ENCODE data around the gene CGNL1. TPM values are rescaled to one million over a fixed set of nuclear protein-coding genes. Genes with fewer than 3 reads are reported as not detected.

CGNL1 gene
- total RNA-seq, 3 donors from 2014 or later: 0.05 to 0.08 (median 0.05) TPM

GRCh38 chr15:57411945-57412768 is 35.9 kb downstream of the CGNL1 start:
- Mint-ChIP-seq H3K9me3 (no peaks in the 10 kb centered on the region), H3K4me1 (ENCODE audit: low read depth) (no peaks in the 10 kb centered on the region), H3K4me3 (no peak overlapping the region), H3K36me3 (ENCODE audit: insufficient read depth) (no peaks in the 10 kb centered on the region), H3K27me3 (ENCODE audit: low read depth) (peaks cover 8% of the 10 kb centered on the region)
- no peak for DNase-seq
- ATAC-seq: no peak

GRCh38 chr15:57415602-57416001 is 39.3 kb downstream of the CGNL1 start:
- ATAC-seq (no peak), DNase-seq (no peak)
- peaks cover 8% of the 10 kb centered on the region for H3K27me3 Mint-ChIP-seq (ENCODE audit: low read depth)
- H3K9me3 Mint-ChIP-seq: no peaks in the 10 kb centered on the region
- no peaks in the 10 kb centered on the region for H3K36me3 Mint-ChIP-seq (ENCODE audit: insufficient read depth)
- H3K4me3 Mint-ChIP-seq: no peak overlapping the region
- no peaks in the 10 kb centered on the region for H3K4me1 Mint-ChIP-seq (ENCODE audit: low read depth)

DNA sequence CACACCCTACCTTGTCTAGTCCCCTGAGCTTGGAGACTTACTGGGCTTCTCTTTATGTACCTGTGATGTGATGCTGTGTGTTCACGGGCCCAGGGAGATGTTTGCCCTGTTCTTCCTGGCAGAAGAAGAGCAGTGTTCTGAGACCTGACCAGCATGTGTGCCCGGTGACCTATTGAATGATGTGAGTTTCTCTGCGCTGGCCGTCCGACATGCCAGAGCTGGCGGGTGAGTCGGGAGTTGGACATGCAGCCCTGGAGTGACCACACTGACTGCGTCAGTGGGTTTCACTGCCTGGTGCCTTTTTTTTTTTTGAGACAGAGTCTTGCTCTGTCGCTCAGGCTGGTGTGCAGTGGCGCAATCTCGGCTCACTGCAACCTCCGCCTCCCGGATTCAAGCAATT is 42.3 kb downstream of the CGNL1 start:
- no peak overlapping the region for H3K4me3 Mint-ChIP-seq
- ATAC-seq (no peak), DNase-seq (no peak)
- H3K27me3 Mint-ChIP-seq (ENCODE audit: low read depth): peaks cover 12% of the 10 kb centered on the region
- H3K9me3 Mint-ChIP-seq: no peaks in the 10 kb centered on the region
- H3K4me1 Mint-ChIP-seq (ENCODE audit: low read depth): no peaks in the 10 kb centered on the region
- H3K36me3 Mint-ChIP-seq (ENCODE audit: insufficient read depth): no peaks in the 10 kb centered on the region

DNA sequence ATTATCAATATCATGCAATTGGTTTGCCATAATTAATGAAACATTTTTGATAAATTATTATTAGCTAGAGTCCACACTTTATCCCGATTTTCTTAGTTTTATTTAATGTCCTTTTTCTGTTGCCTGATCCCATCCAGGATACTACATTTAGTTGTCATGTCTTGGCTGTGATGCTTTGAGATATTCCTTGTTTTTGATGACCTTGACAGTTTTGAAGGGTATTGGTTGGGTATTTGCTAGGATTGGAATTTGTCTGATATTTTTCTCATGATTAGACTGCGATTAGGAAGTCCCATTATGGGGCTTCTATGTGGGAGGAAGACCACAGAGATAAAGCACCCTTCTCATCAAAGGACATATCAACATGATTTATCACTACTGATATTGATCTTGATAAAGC is 43.0 kb downstream of the CGNL1 start:
- DNase-seq: no peak
- no peak for ATAC-seq
- no peaks in the 10 kb centered on the region for H3K9me3 Mint-ChIP-seq

GRCh38 chr15:57421110-57421509 is 44.8 kb downstream of the CGNL1 start:
- Mint-ChIP-seq H3K9me3 (no peaks in the 10 kb centered on the region), H3K4me3 (no peak overlapping the region), H3K36me3 (ENCODE audit: insufficient read depth) (no peaks in the 10 kb centered on the region), H3K4me1 (ENCODE audit: low read depth) (no peaks in the 10 kb centered on the region), H3K27me3 (ENCODE audit: low read depth) (peaks cover 6% of the 10 kb centered on the region)
- ATAC-seq (no peak), DNase-seq (no peak)

More for the DNA sequence above, 43.0 kb downstream of the CGNL1 start:
- Mint-ChIP-seq H3K4me1 (ENCODE audit: low read depth) (no peaks in the 10 kb centered on the region), H3K36me3 (ENCODE audit: insufficient read depth) (no peaks in the 10 kb centered on the region), H3K27me3 (ENCODE audit: low read depth) (peaks cover 11% of the 10 kb centered on the region), H3K4me3 (no peak overlapping the region)

- Mint-ChIP-seq H3K4me1 (ENCODE audit: low read depth) (no peaks in the 10 kb centered on the region), H3K9me3 (no peaks in the 10 kb centered on the region), H3K4me3 (no peak overlapping the region), H3K36me3 (ENCODE audit: insufficient read depth) (no peaks in the 10 kb centered on the region), H3K27me3 (ENCODE audit: low read depth) (peaks cover 6% of the 10 kb centered on the region)
- no peak for DNase-seq
- ATAC-seq: no peak
Measured at GRCh38 chr15:57421551-57421950, 45.2 kb downstream of the CGNL1 start.

DNA sequence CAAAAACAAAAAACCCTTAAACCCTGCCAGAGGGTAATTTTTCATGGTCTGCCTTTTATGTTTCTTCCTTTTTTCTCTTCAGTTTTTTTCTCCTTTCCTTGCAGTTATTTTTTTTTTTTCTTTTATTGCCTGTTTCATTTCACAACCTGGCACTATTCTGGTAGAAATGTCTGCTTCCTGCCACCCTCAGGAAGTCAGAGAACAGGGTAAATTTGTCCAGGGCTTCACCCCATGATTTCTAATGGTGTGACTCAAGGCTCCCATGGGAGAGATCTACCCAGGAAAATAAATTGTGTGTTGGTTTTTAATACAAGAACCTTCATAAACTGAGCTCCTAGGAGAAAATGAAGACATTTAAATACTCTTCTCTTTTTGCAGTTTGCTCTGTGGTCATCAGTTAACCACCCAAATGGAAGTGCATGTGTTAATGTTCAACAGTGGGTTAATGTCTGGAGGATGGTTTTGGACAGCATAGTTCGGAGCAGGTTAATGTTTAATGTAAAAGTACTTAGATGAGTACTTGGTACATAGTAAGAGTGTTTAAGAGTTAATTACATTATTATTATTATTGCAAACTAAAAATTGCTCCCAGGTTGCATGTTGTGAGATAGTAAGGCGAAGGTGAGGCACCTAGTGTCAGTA is 45.9 kb downstream of the CGNL1 start:
- H3K36me3 Mint-ChIP-seq (ENCODE audit: insufficient read depth): no peaks in the 10 kb centered on the region
- ATAC-seq (no peak), DNase-seq (no peak)
- H3K4me3 Mint-ChIP-seq: no peak overlapping the region
- H3K9me3 Mint-ChIP-seq: no peaks in the 10 kb centered on the region
- H3K4me1 Mint-ChIP-seq (ENCODE audit: low read depth): no peaks in the 10 kb centered on the region
- peaks cover 6% of the 10 kb centered on the region for H3K27me3 Mint-ChIP-seq (ENCODE audit: low read depth)

DNA sequence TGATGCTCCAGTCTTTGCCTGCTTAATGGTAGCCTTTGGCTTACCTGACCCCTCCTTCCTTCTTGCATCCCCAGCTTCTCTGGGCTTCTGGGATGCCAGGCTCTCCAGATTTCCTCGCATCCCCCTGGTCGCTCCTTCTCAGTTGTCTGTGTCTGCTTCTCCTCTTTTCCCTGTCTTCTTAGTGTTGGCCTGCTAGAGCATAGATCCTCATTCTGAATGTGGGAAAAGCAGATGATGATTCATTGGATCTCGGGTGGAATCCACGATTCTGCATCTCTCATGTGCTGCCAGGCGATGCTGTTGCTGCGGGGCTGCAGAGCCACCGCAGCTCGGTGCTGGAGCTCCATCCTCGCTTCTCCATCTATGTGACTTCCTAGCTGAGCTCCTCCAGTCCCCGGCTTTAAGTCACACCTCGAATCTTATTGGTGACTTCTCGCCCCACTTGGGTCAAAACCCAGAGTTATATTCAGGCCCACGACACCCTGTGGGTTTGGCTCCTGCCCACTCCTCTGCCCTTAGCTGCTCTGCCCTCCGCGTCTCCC is 47.4 kb downstream of the CGNL1 start:
- Mint-ChIP-seq H3K36me3 (ENCODE audit: insufficient read depth) (no peaks in the 10 kb centered on the region), H3K4me1 (ENCODE audit: low read depth) (no peaks in the 10 kb centered on the region), H3K4me3 (no peak overlapping the region), H3K27me3 (ENCODE audit: low read depth) (peaks cover 6% of the 10 kb centered on the region), H3K9me3 (no peaks in the 10 kb centered on the region)
- DNase-seq (no peak), ATAC-seq (no peak)

GRCh38 chr15:57424628-57425405 is 48.5 kb downstream of the CGNL1 start:
- no peak for ATAC-seq

DNA sequence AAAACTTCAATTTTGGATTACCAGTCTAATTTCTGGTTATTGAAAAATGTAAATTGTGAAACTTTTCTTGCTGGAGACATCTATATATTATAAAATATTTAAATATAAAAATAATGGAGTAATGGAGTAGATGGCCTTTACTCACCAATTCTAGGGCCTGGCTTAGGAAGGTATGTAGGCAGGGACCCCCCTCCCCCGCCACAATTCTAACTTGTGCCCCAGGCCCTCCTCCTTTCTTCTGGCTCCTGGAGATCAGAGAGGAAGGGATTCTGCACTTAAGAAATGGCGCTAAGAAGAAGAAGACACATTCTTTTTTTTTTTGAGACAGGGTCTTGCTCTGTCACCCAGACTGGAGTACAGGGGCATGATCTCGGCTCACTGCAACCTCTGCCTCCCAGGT is 49.5 kb downstream of the CGNL1 start:
- DNase-seq (no peak), ATAC-seq (no peak)
- Mint-ChIP-seq H3K27me3 (ENCODE audit: low read depth) (peaks cover 6% of the 10 kb centered on the region), H3K9me3 (no peaks in the 10 kb centered on the region), H3K4me1 (ENCODE audit: low read depth) (no peaks in the 10 kb centered on the region), H3K36me3 (ENCODE audit: insufficient read depth) (no peaks in the 10 kb centered on the region), H3K4me3 (no peak overlapping the region)

More at GRCh38 chr15:57424628-57425405, 48.5 kb downstream of the CGNL1 start:
- H3K9me3 Mint-ChIP-seq: no peaks in the 10 kb centered on the region
- no peaks in the 10 kb centered on the region for H3K36me3 Mint-ChIP-seq (ENCODE audit: insufficient read depth)
- no peak for DNase-seq
- H3K27me3 Mint-ChIP-seq (ENCODE audit: low read depth): peaks cover 6% of the 10 kb centered on the region
- H3K4me1 Mint-ChIP-seq (ENCODE audit: low read depth): no peaks in the 10 kb centered on the region
- H3K4me3 Mint-ChIP-seq: no peak overlapping the region

DNA sequence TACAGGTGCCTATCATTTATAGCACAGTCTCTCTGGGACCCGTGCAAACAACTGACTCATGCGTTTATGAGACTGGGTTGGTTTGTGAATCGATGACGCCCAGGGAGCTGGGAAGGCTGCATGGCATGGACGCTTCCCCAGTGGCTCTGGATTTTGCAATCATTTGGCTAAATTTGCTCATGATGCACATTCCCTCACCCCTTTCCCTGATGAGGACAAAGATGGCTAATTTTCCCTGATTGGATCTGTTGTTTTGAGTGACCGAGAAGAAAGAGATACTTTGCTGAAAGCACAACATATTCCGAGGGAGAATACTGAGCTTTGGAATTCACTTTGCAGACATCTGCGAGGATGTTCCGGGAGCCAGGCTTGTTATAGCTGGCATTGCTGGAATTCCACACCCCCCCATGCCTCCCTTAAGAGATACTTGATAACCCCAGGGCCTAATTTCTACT is 51.1 kb downstream of the CGNL1 start:
- no peak for ATAC-seq
- H3K27me3 Mint-ChIP-seq (ENCODE audit: low read depth): peaks cover 5% of the 10 kb centered on the region
- DNase-seq: no peak
- no peak overlapping the region for H3K4me3 Mint-ChIP-seq
- no peaks in the 10 kb centered on the region for H3K4me1 Mint-ChIP-seq (ENCODE audit: low read depth)
- H3K9me3 Mint-ChIP-seq: no peaks in the 10 kb centered on the region
- no peaks in the 10 kb centered on the region for H3K36me3 Mint-ChIP-seq (ENCODE audit: insufficient read depth)

DNA sequence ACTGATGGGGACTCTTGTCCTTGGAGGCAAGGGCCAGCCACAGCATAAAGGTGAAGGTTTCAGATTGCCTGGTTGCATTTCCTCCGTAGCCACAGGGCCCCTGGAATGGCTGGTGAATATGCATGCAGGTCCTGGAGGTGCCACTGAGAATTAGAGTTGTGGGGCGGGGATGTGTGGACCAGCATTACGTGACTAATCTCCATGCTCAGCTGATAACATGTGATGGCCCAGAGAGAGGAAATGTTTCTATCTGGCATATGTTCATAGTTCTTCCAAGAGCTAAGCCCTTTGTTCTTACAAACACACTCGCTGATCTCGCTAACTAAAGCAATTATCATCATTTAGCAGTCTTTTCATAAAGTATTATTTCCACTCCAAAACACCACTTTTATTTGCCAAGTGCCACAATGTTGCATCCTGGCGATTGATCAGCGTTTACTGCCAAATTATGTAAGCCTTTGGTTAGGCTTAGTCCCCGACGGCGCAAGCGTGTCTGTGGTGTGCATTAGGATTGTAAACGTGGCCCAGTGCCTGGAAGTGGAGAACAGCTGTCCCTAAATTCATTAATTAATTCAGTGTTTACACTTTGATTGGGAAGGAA is 55.9 kb downstream of the CGNL1 start:
- Mint-ChIP-seq H3K36me3 (ENCODE audit: insufficient read depth) (no peaks in the 10 kb centered on the region), H3K27me3 (ENCODE audit: low read depth) (peaks cover 6% of the 10 kb centered on the region), H3K4me1 (ENCODE audit: low read depth) (no peaks in the 10 kb centered on the region), H3K4me3 (no peak overlapping the region), H3K9me3 (no peaks in the 10 kb centered on the region)
- DNase-seq: no peak
- ATAC-seq: no peak

GRCh38 chr15:57436166-57436565 is 59.9 kb downstream of the CGNL1 start:
- no peaks in the 10 kb centered on the region for H3K9me3 Mint-ChIP-seq
- H3K4me1 Mint-ChIP-seq (ENCODE audit: low read depth): no peaks in the 10 kb centered on the region
- ATAC-seq: no peak
- H3K36me3 Mint-ChIP-seq (ENCODE audit: insufficient read depth): no peaks in the 10 kb centered on the region
- DNase-seq: no peak
- no peak overlapping the region for H3K4me3 Mint-ChIP-seq
- peaks cover 6% of the 10 kb centered on the region for H3K27me3 Mint-ChIP-seq (ENCODE audit: low read depth)

DNA sequence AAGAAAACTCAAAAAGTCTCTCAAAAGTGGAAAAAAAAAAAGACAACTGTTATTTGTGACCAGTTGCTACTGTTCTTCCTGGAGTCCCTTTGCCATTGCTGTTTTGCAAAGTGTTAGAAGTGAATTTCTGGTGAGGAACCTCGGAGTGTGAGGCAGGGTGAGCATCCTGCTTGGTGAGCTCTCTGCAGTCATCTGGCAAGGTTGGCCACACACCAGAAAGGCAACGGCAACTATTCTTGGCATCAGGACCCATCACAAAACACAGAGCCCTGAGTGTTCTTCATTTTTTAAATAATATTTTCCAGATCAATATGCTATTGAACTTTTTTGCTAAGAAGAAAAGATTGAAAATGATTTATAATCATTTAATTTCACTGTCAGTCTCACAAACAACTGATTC is 60.7 kb downstream of the CGNL1 start:
- H3K27me3 Mint-ChIP-seq (ENCODE audit: low read depth): peaks cover 8% of the 10 kb centered on the region
- no peaks in the 10 kb centered on the region for H3K9me3 Mint-ChIP-seq
- H3K4me1 Mint-ChIP-seq (ENCODE audit: low read depth): no peaks in the 10 kb centered on the region
- H3K4me3 Mint-ChIP-seq: no peak overlapping the region
- ATAC-seq (no peak), DNase-seq (no peak)
- no peaks in the 10 kb centered on the region for H3K36me3 Mint-ChIP-seq (ENCODE audit: insufficient read depth)
